ENCODE results near the gene MYPN.

DNA sequence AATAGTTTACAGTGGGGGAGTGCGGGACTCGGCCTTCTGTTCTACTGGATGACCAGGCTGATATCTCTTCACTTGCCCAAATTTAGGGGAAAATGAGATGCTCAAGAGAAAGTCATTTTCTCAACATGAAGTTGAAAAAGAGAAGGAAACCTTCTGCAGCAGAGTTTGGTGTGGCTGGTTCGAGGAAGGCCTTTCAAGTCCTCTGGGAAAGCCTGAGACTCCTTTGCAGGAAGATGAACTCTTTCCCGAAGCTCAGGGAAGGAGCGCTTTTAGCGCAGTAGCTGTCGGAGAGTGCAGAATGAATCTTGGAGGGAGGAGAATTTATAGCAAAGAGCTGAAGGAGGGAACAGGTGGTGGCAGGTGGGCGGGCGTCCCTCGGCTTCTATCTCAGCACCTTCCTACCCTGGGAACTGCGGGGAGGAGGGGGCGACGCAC is 122.5 kb downstream of the MYPN start, which contains the start of gene ATOH7:
- TF ChIP-seq POLR2A (IDR thresholded peaks at IDR 0.05; ENCODE audit: low read depth, low read length) (no peak), POLR2AphosphoS5 (IDR thresholded peaks at IDR 0.05; ENCODE audit: low read depth, low read length) (no peak)

Measured in GM12891 (cell line).